Measurements from ENCODE around the gene CNPY1. TPM values are rescaled to one million over a fixed set of nuclear protein-coding genes. Genes with fewer than 3 reads are reported as not detected.
A peak's percentile ranks its signal among the peaks of the same experiment; 100 is the strongest.

The CNPY1 gene
- total and polyA plus RNA-seq, 5 donors, result not detected

GRCh38 chr7:155467846-155468784 is 78.2 kb downstream of the CNPY1 start:
- peak; percentile 12 to 54 for ATAC-seq
- no peaks in the 10 kb centered on the region for H3K9me3 ChIP-seq (ENCODE audit: control insufficient read depth, low read length)
- DNase-seq, result no peak
- H3K4me1 ChIP-seq (ENCODE audit: control insufficient read depth, insufficient read depth, low read length), result no peaks in the 10 kb centered on the region
- no peaks in the 10 kb centered on the region for H3K27me3 ChIP-seq (ENCODE audit: control insufficient read depth, insufficient read depth)
- intact Hi-C loops (cut with DNase I), result no loop called here
- WGBS, result 2% methylated on average over 70 of the region's 70 CpGs
- H3K4me3 ChIP-seq (ENCODE audit: low read length), result peak overlapping the region; percentile 8
- no peak overlapping the region for H3K27ac ChIP-seq (ENCODE audit: low read length)

GRCh38 chr7:155466814-155467733 is 79.3 kb downstream of the CNPY1 start:
- Histone ChIP-seq H3K4me1 (ENCODE audit: control insufficient read depth, insufficient read depth, low read length) (no peaks in the 10 kb centered on the region), H3K9me3 (ENCODE audit: control insufficient read depth, low read length) (no peaks in the 10 kb centered on the region), H3K4me3 (ENCODE audit: low read length) (peak overlapping the region; percentile 6), H3K27ac (ENCODE audit: low read length) (no peak overlapping the region), H3K27me3 (ENCODE audit: control insufficient read depth, insufficient read depth) (no peaks in the 10 kb centered on the region)
- 4% methylated on average over 78 of the region's 78 CpGs for WGBS
- intact Hi-C loops (cut with DNase I), result no loop called here
- ATAC-seq (no peak), DNase-seq (no peak)

- intact Hi-C loops (cut with DNase I), result no loop called here
- Histone ChIP-seq H3K9me3 (ENCODE audit: control insufficient read depth, low read length) (no peaks in the 10 kb centered on the region), H3K4me3 (ENCODE audit: low read length) (peak overlapping the region; percentile 6), H3K27me3 (ENCODE audit: control insufficient read depth, insufficient read depth) (no peaks in the 10 kb centered on the region), H3K27ac (ENCODE audit: low read length) (no peak overlapping the region), H3K4me1 (ENCODE audit: control insufficient read depth, insufficient read depth, low read length) (no peaks in the 10 kb centered on the region)
- ATAC-seq, result no peak
- DNase-seq, result no peak
- WGBS, result 8% methylated on average over 42 of the region's 42 CpGs
Measured at GRCh38 chr7:155466142-155466813, 80.1 kb downstream of the CNPY1 start.

- ATAC-seq, result no peak
- intact Hi-C loops (cut with DNase I), result no loop called here
- 12% methylated on average over 9 of the region's 9 CpGs for WGBS
- no peaks in the 10 kb centered on the region for H3K9me3 ChIP-seq (ENCODE audit: control insufficient read depth, low read length)
- H3K27ac ChIP-seq (ENCODE audit: low read length), result no peak overlapping the region
- H3K4me1 ChIP-seq (ENCODE audit: control insufficient read depth, insufficient read depth, low read length), result no peaks in the 10 kb centered on the region
- DNase-seq, result no peak
- no peak overlapping the region for H3K4me3 ChIP-seq (ENCODE audit: low read length)
- no peaks in the 10 kb centered on the region for H3K27me3 ChIP-seq (ENCODE audit: control insufficient read depth, insufficient read depth)
Measured at GRCh38 chr7:155465761-155466141, 80.6 kb downstream of the CNPY1 start.

GRCh38 chr7:155464948-155465739 is 81.2 kb downstream of the CNPY1 start:
- no peak overlapping the region for H3K4me3 ChIP-seq (ENCODE audit: low read length)
- H3K9me3 ChIP-seq (ENCODE audit: control insufficient read depth, low read length), result no peaks in the 10 kb centered on the region
- H3K27me3 ChIP-seq (ENCODE audit: control insufficient read depth, insufficient read depth), result no peaks in the 10 kb centered on the region
- H3K4me1 ChIP-seq (ENCODE audit: control insufficient read depth, insufficient read depth, low read length), result no peaks in the 10 kb centered on the region
- intact Hi-C loops (cut with DNase I), result no loop called here
- no peak overlapping the region for H3K27ac ChIP-seq (ENCODE audit: low read length)
- 8% methylated on average over 33 of the region's 33 CpGs for WGBS
- ATAC-seq (no peak), DNase-seq (no peak)

GRCh38 chr7:155464183-155464582 is 82.2 kb downstream of the CNPY1 start:
- Histone ChIP-seq H3K4me3 (ENCODE audit: low read length) (no peak overlapping the region), H3K4me1 (ENCODE audit: control insufficient read depth, insufficient read depth, low read length) (no peaks in the 10 kb centered on the region), H3K27ac (ENCODE audit: low read length) (no peak overlapping the region), H3K9me3 (ENCODE audit: control insufficient read depth, low read length) (no peaks in the 10 kb centered on the region), H3K27me3 (ENCODE audit: control insufficient read depth, insufficient read depth) (no peaks in the 10 kb centered on the region)
- no peak for ATAC-seq
- no peak for DNase-seq
- 20% methylated on average over 6 of the region's 6 CpGs for WGBS
- intact Hi-C loops (cut with DNase I), result no loop called here

- no peaks in the 10 kb centered on the region for H3K9me3 ChIP-seq (ENCODE audit: control insufficient read depth, low read length)
- intact Hi-C loops (cut with DNase I), result no loop called here
- H3K27ac ChIP-seq (ENCODE audit: low read length), result no peak overlapping the region
- no peak for DNase-seq
- no peak for ATAC-seq
- H3K4me1 ChIP-seq (ENCODE audit: control insufficient read depth, insufficient read depth, low read length), result no peaks in the 10 kb centered on the region
- H3K27me3 ChIP-seq (ENCODE audit: control insufficient read depth, insufficient read depth), result no peaks in the 10 kb centered on the region
- 20% methylated on average over 15 of the region's 15 CpGs for WGBS
- no peak overlapping the region for H3K4me3 ChIP-seq (ENCODE audit: low read length)
Measured at GRCh38 chr7:155463114-155463811, 83.1 kb downstream of the CNPY1 start.

GRCh38 chr7:155462163-155462735 is 84.1 kb downstream of the CNPY1 start:
- intact Hi-C loops (cut with DNase I), result no loop called here
- Histone ChIP-seq H3K4me1 (ENCODE audit: control insufficient read depth, insufficient read depth, low read length) (no peaks in the 10 kb centered on the region), H3K27me3 (ENCODE audit: control insufficient read depth, insufficient read depth) (no peaks in the 10 kb centered on the region), H3K9me3 (ENCODE audit: control insufficient read depth, low read length) (no peaks in the 10 kb centered on the region), H3K27ac (ENCODE audit: low read length) (no peak overlapping the region), H3K4me3 (ENCODE audit: low read length) (no peak overlapping the region)
- WGBS, result 18% methylated on average over 33 of the region's 33 CpGs
- no peak for DNase-seq
- no peak for ATAC-seq

GRCh38 chr7:155461631-155462030 is 84.7 kb downstream of the CNPY1 start:
- WGBS, result 39% methylated on average over 3 of the region's 3 CpGs
- no peak for DNase-seq
- intact Hi-C loops (cut with DNase I), result no loop called here
- no peak overlapping the region for H3K4me3 ChIP-seq (ENCODE audit: low read length)
- H3K27ac ChIP-seq (ENCODE audit: low read length), result no peak overlapping the region
- no peaks in the 10 kb centered on the region for H3K27me3 ChIP-seq (ENCODE audit: control insufficient read depth, insufficient read depth)
- ATAC-seq, result no peak
- no peaks in the 10 kb centered on the region for H3K4me1 ChIP-seq (ENCODE audit: control insufficient read depth, insufficient read depth, low read length)
- no peaks in the 10 kb centered on the region for H3K9me3 ChIP-seq (ENCODE audit: control insufficient read depth, low read length)
